Measurements from ENCODE around the gene CISD3.

Gene CISD3

DNA sequence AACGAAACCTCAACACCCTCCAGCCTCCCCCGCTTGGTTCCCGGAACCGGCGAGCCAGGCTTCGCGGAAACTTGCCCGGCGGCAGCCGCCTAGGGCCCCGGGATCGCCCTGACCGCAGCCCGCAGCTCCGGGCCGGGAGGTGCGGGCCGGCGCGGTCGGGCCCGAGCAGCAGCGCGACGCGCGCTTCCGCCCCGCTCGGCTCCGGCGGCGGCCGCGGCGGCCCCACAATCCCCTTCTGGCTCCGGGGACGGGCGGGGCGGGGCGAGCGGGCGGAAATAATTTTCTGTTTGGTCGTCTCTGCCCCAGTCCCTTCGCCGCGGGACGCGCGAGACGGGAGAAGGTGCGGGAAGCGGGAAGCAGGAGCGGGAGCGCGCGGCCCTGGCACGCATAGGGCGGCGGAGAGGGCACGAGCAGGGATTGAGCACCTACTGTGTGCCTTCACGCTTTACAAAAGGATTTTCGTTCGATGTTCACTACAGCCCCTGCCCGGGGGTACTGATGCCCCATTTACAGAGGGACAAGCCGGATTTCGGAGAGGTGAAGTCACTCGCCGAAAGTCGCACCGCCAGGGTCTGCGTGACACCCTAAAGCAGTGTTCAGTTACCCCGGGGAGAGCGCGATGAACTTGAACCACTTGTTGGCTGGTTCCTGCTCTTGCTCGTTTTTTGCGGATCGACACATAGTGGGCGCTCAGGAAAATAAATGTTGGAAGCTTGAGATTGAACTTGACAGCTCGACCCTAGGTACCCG, 27.8 kb upstream of the CISD3 start:
- no peaks in the 10 kb centered on the region for H3K27me3 ChIP-seq (ENCODE audit: low read depth, low read length)
- peaks cover 0 to 1% of the 10 kb centered on the region in 2 donors for H3K36me3 ChIP-seq (ENCODE audit: control insufficient read depth in 1 of 2, insufficient read depth in 2 of 2, low read length in 2 of 2)
- peaks cover 12 to 27% of the 10 kb centered on the region in 2 donors for H3K4me1 ChIP-seq (ENCODE audit: control insufficient read depth in 1 of 2, insufficient read depth in 2 of 2, low read length in 2 of 2)
- H3K9me3 ChIP-seq (ENCODE audit: control insufficient read depth in 1 of 2, low read length in 2 of 2) = no peaks in the 10 kb centered on the region
- H3K27ac ChIP-seq (ENCODE audit: low read length) = peak overlapping the region; percentile 91
- H3K4me3 ChIP-seq (ENCODE audit: low read depth in 1 of 2, low read length in 2 of 2) = peak overlapping the region; percentile 77 to 90

DNA sequence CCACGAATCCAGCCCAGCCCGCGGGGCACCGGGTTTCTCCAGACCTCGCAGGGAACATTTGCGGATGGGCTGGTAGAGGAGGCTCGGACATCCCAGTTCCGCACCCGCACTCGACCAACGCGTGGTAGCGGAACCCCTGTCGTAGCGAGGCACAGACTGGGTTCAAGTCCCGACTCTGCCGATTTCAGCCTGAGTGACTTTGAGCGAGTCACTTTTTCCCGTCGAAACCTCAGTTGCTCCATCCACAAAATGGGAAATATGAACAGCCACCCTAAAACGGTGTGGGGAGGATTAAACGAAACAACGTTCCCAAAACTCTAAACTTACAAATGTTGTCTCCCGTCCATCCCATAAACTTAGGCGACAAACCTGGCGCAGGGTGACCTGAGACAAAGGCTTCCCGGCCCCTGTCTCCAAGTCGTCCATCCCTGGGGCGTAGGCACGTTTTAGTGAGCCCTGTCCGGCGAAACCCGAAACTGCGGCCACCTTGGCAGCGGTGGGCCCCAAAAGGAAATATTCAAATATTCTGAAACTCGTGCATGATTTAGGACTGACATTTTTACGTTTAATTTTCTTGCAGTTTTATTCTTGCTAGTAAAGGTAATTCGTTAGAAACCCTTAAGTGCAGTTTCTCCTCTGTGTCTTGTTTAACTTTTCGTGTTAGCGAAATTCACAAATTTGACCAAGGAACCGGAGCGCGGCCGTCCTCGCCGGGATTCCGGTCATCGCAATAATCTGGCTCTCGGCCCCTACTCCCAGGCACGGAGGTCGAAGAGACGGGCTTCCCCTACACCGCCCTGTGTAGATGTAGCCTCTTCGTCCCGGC, 27.0 kb upstream of the CISD3 start:
- Histone ChIP-seq H3K4me3 (ENCODE audit: low read depth in 1 of 2, low read length in 2 of 2) (peak overlapping the region; percentile 77 to 90), H3K9me3 (ENCODE audit: control insufficient read depth in 1 of 2, low read length in 2 of 2) (no peaks in the 10 kb centered on the region), H3K36me3 (ENCODE audit: control insufficient read depth in 1 of 2, insufficient read depth in 2 of 2, low read length in 2 of 2) (peaks cover 3 to 9% of the 10 kb centered on the region in 2 donors), H3K4me1 (ENCODE audit: control insufficient read depth in 1 of 2, insufficient read depth in 2 of 2, low read length in 2 of 2) (peaks cover 12 to 30% of the 10 kb centered on the region in 2 donors), H3K27ac (ENCODE audit: low read length) (peak overlapping the region; percentile 91), H3K27me3 (ENCODE audit: low read depth, low read length) (no peaks in the 10 kb centered on the region)

DNA sequence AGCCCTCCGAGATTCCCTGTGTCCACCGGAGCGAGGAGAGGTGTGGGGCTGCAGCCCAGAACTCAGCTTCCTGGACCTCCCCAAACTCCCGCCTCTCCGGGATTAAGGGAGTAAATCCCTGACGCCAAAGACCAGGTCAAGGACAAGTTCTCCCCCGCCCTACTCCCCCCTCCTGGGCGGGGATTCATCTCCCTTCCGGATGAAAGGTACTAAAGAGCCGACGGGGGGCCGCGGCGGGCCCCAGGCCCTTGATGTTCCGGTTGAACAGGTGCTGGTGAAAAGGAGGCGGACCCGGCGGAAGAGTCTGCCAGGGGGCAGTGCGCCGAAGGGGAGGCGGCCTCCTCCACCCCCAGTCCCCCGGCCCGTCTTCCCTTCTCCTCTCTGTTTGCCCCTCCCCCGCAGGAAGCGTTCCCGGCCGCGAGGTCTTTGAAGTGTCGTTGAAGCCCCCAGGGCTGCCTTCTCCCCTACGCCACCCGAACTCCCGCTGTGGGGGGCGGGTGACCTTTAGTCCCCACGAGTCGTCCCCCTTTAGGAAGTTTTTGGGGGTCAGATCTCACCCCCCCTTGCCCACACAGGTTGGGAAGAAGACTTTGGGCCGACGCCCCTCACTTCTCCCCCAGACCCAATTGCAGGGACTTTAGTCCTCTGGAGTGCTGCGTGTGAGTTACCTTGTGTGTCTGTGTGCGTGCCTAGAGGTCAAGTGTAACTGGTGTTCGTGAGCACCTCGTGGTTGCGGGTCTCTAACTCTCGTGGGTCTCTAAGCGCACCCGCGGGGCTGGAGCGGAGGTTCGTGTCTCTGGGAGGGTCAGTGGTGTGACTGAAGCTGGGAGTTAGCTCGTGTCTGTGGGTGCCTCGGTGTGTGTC, 26.2 kb upstream of the CISD3 start:
- Histone ChIP-seq H3K27me3 (ENCODE audit: low read depth, low read length) (no peaks in the 10 kb centered on the region), H3K9me3 (ENCODE audit: control insufficient read depth in 1 of 2, low read length in 2 of 2) (no peaks in the 10 kb centered on the region), H3K4me1 (ENCODE audit: control insufficient read depth in 1 of 2, insufficient read depth in 2 of 2, low read length in 2 of 2) (peaks cover 12 to 30% of the 10 kb centered on the region in 2 donors), H3K36me3 (ENCODE audit: control insufficient read depth in 1 of 2, insufficient read depth in 2 of 2, low read length in 2 of 2) (peaks cover 4 to 14% of the 10 kb centered on the region in 2 donors), H3K27ac (ENCODE audit: low read length) (peak overlapping the region; percentile 92), H3K4me3 (ENCODE audit: low read depth in 1 of 2, low read length in 2 of 2) (peak overlapping the region; percentile 77 to 90)

DNA sequence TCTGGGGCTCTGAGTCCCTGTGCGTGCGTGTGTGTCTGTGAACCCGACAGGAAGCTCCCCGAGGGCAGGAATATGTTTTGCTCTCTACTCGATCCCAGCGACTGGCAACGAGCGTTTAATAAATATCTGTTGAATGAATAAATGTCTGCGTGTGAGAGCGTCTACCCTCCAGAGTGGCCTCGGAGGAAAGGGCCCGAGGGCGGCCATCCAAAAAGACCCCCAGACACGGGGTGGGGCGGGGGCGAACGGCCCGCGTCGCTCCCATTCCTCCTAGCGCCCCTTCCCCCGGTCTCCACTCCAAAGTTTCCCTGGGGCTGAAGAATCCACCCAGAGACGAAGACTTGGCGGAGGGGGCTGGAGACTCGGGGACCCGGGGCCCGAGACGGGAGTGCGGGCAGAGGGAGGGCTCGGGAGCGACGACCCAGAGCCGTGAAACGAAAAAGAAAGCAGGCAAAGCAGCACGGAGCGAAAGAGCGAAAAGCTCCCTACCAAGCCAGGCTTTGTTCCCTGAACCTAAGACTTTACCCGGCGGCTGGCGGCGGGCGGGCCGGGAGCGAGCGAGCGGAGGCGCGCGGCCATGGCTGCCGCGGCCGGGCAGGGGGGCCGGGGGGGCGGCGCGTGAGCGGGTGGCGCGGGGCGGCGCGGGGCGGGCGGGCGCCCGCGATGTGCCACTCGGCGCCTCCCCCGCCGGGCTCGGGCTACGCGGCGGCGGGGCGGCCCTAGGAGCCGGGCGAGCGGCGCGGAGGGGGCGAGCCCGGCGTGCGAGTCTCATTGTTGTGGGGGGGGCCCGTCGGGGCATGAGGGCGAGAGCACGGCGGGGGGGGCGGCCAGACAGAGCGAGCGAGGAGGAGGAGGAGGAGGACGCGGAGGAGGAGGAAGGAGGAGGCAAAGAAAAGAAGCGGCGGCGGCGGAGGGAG, 25.3 kb upstream of the CISD3 start, which contains the start of gene MLLT6:
Gene MLLT6, plus strand, starts transcription at position 668 of the 917 bp plus-strand sequence. CDS start 360 bp downstream, outside the sequence.
- no peaks in the 10 kb centered on the region for H3K9me3 ChIP-seq (ENCODE audit: control insufficient read depth in 1 of 2, low read length in 2 of 2)
- peaks cover 11 to 22% of the 10 kb centered on the region in 2 donors for H3K36me3 ChIP-seq (ENCODE audit: control insufficient read depth in 1 of 2, insufficient read depth in 2 of 2, low read length in 2 of 2)
- peaks cover 12 to 30% of the 10 kb centered on the region in 2 donors for H3K4me1 ChIP-seq (ENCODE audit: control insufficient read depth in 1 of 2, insufficient read depth in 2 of 2, low read length in 2 of 2)
- no peaks in the 10 kb centered on the region for H3K27me3 ChIP-seq (ENCODE audit: low read depth, low read length)
- H3K4me3 ChIP-seq (ENCODE audit: low read depth in 1 of 2, low read length in 2 of 2) = peak within 1 kb of the TSS; percentile 87 to 90
- peak within 1 kb of the TSS; percentile 92 for H3K27ac ChIP-seq (ENCODE audit: low read length)

DNA sequence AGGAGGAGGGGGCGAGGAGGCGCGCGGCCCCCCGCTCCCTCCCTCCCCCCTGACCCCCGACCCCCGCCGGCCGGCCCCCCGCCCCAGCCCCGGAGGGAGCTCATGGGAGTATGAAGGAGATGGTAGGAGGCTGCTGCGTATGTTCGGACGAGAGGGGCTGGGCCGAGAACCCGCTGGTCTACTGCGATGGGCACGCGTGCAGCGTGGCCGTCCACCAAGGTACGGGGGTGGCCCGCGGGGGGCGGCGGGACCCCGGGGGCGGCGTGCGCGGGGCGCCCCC, 24.7 kb upstream of the CISD3 start:
- no peaks in the 10 kb centered on the region for H3K9me3 ChIP-seq (ENCODE audit: control insufficient read depth in 1 of 2, low read length in 2 of 2)
- no peaks in the 10 kb centered on the region for H3K27me3 ChIP-seq (ENCODE audit: low read depth, low read length)
- peaks cover 15 to 24% of the 10 kb centered on the region in 2 donors for H3K36me3 ChIP-seq (ENCODE audit: control insufficient read depth in 1 of 2, insufficient read depth in 2 of 2, low read length in 2 of 2)
- peak overlapping the region; percentile 75 to 87 for H3K4me3 ChIP-seq (ENCODE audit: low read depth in 1 of 2, low read length in 2 of 2)
- no peak overlapping the region for H3K27ac ChIP-seq (ENCODE audit: low read length)
- peaks cover 12 to 30% of the 10 kb centered on the region in 2 donors for H3K4me1 ChIP-seq (ENCODE audit: control insufficient read depth in 1 of 2, insufficient read depth in 2 of 2, low read length in 2 of 2)

DNA sequence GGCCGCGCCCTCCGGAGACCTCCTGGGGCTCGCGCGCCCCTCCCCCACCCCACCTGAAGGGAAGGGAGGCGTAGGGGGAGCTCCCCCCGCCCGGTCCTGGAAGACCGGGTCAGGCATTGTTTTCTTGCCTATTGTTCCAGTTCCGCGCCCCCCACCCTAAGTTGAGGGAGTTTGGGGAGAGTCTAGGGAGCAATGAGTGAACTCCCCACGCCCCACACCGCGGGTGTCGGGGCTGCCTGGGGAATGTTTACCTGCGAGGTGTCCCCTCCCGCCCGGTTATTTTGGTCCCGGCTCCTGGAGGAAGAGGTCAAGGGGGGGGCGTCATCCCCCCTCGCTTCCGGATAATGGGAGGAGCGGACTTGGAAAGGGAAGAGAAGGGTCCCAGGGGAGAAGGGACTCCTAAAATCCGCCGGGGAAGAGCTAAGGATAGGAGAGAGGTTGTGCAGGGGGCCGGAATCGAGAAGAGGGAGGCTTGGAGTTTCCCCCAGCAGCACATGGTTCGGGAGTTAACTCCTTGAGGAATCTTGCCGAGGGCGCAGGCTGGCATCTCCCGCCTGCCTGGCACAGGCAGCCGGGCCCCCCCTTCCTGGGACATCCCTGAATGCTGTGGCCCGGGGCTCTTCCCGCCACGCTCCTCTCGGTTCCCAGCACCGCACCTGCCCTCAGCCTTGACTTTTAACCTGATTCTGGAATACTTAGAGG, 24.2 kb upstream of the CISD3 start:
- Histone ChIP-seq H3K4me1 (ENCODE audit: control insufficient read depth in 1 of 2, insufficient read depth in 2 of 2, low read length in 2 of 2) (peaks cover 11 to 29% of the 10 kb centered on the region in 2 donors), H3K9me3 (ENCODE audit: control insufficient read depth in 1 of 2, low read length in 2 of 2) (no peaks in the 10 kb centered on the region), H3K4me3 (ENCODE audit: low read depth in 1 of 2, low read length in 2 of 2) (peak overlapping the region; percentile 75 to 87), H3K27ac (ENCODE audit: low read length) (peak overlapping the region; percentile 72), H3K36me3 (ENCODE audit: control insufficient read depth in 1 of 2, insufficient read depth in 2 of 2, low read length in 2 of 2) (peaks cover 19 to 29% of the 10 kb centered on the region in 2 donors), H3K27me3 (ENCODE audit: low read depth, low read length) (no peaks in the 10 kb centered on the region)

DNA sequence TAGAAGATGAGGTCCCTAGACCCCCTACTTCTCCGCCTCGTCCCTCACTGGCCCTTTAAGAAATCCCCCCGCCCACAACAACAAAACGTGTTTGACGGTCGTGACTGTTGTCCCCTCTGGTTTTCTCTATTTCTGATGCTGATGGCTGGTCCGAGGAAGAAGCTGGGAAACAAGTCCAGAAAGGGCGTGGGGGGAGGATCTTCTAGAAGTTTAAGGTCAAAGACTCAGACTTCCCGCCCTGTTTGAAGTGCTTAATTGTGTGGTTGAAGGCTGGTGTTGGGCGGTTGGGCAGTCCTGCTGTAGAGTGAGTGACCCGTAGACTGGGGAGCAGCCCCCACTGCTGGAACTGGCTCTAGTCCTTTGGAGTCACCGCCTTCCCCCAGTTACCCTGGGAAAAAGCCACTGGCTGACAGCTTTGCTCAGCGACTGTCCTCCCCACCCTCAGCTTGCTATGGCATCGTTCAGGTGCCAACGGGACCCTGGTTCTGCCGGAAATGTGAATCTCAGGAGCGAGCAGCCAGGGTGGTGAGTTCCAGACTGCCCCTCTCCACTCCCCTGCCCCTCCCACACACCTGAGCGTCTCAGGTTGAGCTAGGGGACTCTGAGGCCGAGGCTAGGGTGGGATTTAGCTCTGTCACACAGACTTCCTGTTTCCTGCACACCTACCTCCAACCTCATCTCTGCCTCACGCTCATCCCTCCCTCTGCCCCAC, 23.5 kb upstream of the CISD3 start:
- Histone ChIP-seq H3K9me3 (ENCODE audit: control insufficient read depth in 1 of 2, low read length in 2 of 2) (no peaks in the 10 kb centered on the region), H3K4me1 (ENCODE audit: control insufficient read depth in 1 of 2, insufficient read depth in 2 of 2, low read length in 2 of 2) (peaks cover 4 to 22% of the 10 kb centered on the region in 2 donors), H3K4me3 (ENCODE audit: low read depth in 1 of 2, low read length in 2 of 2) (peak overlapping the region; percentile 75 to 87), H3K36me3 (ENCODE audit: control insufficient read depth in 1 of 2, insufficient read depth in 2 of 2, low read length in 2 of 2) (peaks cover 21 to 35% of the 10 kb centered on the region in 2 donors), H3K27ac (ENCODE audit: low read length) (peak overlapping the region; percentile 72), H3K27me3 (ENCODE audit: low read depth, low read length) (no peaks in the 10 kb centered on the region)

DNA sequence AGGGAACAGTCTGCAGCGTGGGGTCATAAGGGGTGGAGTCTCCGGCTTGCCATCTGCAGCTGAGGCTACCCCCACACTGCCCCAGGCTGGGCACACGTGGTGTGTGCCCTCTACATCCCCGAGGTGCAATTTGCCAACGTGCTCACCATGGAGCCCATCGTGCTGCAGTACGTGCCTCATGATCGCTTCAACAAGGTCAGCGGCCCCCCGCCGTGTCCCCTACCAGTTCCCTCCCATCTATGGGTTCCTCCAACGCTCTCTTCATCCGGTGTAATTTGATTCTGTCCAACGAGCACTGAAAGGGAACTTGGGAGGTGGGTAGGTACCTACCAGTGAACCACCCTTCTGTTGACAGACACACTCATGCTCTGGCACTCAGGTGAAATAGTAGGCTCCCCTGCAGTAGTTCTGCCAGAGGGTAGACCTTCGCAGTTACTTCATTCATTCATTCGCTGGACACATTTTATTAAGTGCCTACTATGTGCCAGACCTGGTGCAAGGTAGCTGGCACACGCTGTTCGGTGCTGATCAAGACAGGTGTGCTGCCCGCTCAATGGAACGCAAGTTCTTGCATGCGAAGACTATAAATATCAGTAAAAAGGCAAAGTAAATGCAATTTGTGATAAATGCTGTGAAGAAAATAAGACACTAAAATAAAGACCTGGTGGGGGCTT, 22.3 kb upstream of the CISD3 start:
- H3K36me3 ChIP-seq (ENCODE audit: control insufficient read depth in 1 of 2, insufficient read depth in 2 of 2, low read length in 2 of 2) = peaks cover 30 to 47% of the 10 kb centered on the region in 2 donors
- peaks cover 4 to 20% of the 10 kb centered on the region in 2 donors for H3K4me1 ChIP-seq (ENCODE audit: control insufficient read depth in 1 of 2, insufficient read depth in 2 of 2, low read length in 2 of 2)
- no peaks in the 10 kb centered on the region for H3K27me3 ChIP-seq (ENCODE audit: low read depth, low read length)
- H3K27ac ChIP-seq (ENCODE audit: low read length) = no peak overlapping the region
- no peak overlapping the region for H3K4me3 ChIP-seq (ENCODE audit: low read depth in 1 of 2, low read length in 2 of 2)
- no peaks in the 10 kb centered on the region for H3K9me3 ChIP-seq (ENCODE audit: control insufficient read depth in 1 of 2, low read length in 2 of 2)

DNA sequence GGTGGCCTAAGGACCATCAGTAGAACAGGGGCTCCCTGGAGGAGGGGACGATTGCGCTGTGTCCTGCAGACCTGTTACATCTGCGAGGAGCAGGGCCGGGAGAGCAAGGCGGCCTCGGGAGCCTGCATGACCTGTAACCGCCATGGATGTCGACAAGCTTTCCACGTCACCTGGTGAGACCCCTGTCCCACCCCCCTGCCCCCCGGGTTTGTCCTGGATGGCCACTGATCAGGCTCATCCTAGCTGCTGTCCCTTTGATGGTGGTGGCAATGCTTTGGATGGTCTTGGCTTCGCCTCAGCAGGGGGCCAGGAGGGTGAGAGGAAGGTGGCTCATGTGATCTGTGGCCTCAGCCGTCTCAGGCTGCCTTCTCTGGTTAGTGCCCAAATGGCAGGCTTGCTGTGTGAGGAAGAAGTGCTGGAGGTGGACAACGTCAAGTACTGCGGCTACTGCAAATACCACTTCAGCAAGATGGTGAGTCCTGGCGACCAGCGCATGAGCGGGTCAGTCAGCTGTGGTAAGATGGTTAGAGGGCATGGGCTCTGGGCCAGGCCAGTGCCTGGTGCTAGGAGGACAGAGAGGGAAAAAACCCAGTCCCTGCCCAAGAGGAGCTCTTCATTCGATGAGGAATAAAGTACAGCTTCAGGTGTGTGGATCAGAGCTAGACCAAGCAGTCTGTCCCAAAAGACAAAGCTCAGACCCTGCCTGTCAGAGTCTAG, 20.9 kb upstream of the CISD3 start:
- H3K27me3 ChIP-seq (ENCODE audit: low read depth, low read length) = no peaks in the 10 kb centered on the region
- peaks cover 45 to 61% of the 10 kb centered on the region in 2 donors for H3K36me3 ChIP-seq (ENCODE audit: control insufficient read depth in 1 of 2, insufficient read depth in 2 of 2, low read length in 2 of 2)
- peaks cover 4 to 13% of the 10 kb centered on the region in 2 donors for H3K4me1 ChIP-seq (ENCODE audit: control insufficient read depth in 1 of 2, insufficient read depth in 2 of 2, low read length in 2 of 2)
- H3K27ac ChIP-seq (ENCODE audit: low read length) = no peak overlapping the region
- no peaks in the 10 kb centered on the region for H3K9me3 ChIP-seq (ENCODE audit: control insufficient read depth in 1 of 2, low read length in 2 of 2)
- no peak overlapping the region for H3K4me3 ChIP-seq (ENCODE audit: low read depth in 1 of 2, low read length in 2 of 2)
